ENCODE measurements around the gene GABBR2.

GRCh38 chr9:98334796-98335195, 373.9 kb downstream of the GABBR2 start:
- TF ChIP-seq CTCF (IDR thresholded peaks at IDR 0.05; ENCODE audit: low read depth, low read length, poor library complexity, severe bottlenecking) (no peak), EZH2phosphoT487 (IDR thresholded peaks at IDR 0.05; ENCODE audit: borderline replicate concordance, low read length) (no peak)
